B cell (primary cell): ENCODE results near the gene ATP6V0A1. TPM values are rescaled to one million over a fixed set of nuclear protein-coding genes. Genes with fewer than 3 reads are reported as not detected.

Experiments
- ATAC-seq: fragments of 200-7000 bp; cut with Tn5 transposase; one replicate; pipeline ENCODE4 v1.10.0; 2021; ENCODE audit warnings: low read depth, mild to moderate bottlenecking, moderate number of reproducible peaks, moderate library complexity
- CTCF ChIA-PET: fragments of 350-600 bp; sonication (Branson Sonifier 250); formaldehyde crosslinking; loops from one replicate; lab custom pipeline; 2021; ENCODE audit warnings: antibody characterized with exemption, inconsistent platforms; lab: Charles Lee
- POLR2A ChIA-PET: fragments of 350-600 bp; sonication (Branson Sonifier 250); formaldehyde crosslinking; loops from one replicate; lab custom pipeline; 2021; ENCODE audit warnings: antibody characterized with exemption; lab: Charles Lee
- DNase-seq: peaks from one replicate; pipeline ENCODE4 v3.0.0; 2013
- H2AFZ ChIP-seq: 2 replicates; pipeline ENCODE4 v1.6.1; 2012; ENCODE audit warnings: mild to moderate bottlenecking, low read depth, low read length; ENCODE audit not compliant: insufficient read depth, poor library complexity, severe bottlenecking
- H3K27ac ChIP-seq, 2 donors: 1 replicate in 1 of 2; 2 replicates in 1 of 2; pipeline ENCODE4 v1.5.1; 2012 to 2013; ENCODE audit warnings: low read length in 2 of 2, mild to moderate bottlenecking in 2 of 2, moderate library complexity in 1 of 2
- H3K27me3 ChIP-seq, 4 experiments: fragments of 200-600 bp in 1 of 4; sonication (generic) in 1 of 4; replicated peaks in 1 of 4; 1 replicate in 2 of 4; 2 replicates in 2 of 4; pipeline versions ENCODE4 v1.6.1 to v1.7.0; 2013 to 2016; ENCODE audit warnings: low read length in 3 of 4, mild to moderate bottlenecking in 2 of 4, mixed read lengths in 1 of 4, moderate library complexity in 1 of 4; ENCODE audit not compliant: insufficient read depth in 4 of 4, control insufficient read depth in 3 of 4; ENCODE audit errors: control extremely low read depth in 1 of 4
- H3K36me3 ChIP-seq, 2 experiments: replicated peaks in 1 of 2; 1 replicate in 1 of 2; 2 replicates in 1 of 2; pipeline versions ENCODE4 v1.6.1 to v1.7.1; 2013; ENCODE audit warnings: low read length in 1 of 2; ENCODE audit not compliant: insufficient read depth in 2 of 2, control insufficient read depth in 1 of 2; ENCODE audit errors: control extremely low read depth in 1 of 2, extremely low read depth in 1 of 2
- H3K4me1 ChIP-seq, 2 donors: fragments of 200-600 bp in 1 of 2; sonication (generic) in 1 of 2; 1 replicate in 1 of 2; 2 replicates in 1 of 2; pipeline versions ENCODE4 v1.5.1 to v1.6.1; 2013 to 2017; ENCODE audit warnings: low read length in 2 of 2; ENCODE audit not compliant: control insufficient read depth in 2 of 2, insufficient read depth in 2 of 2
- H3K4me2 ChIP-seq: replicated peaks from 2 replicates; pipeline ENCODE3; 2012; ENCODE audit warnings: mild to moderate bottlenecking, low read depth, low read length; ENCODE audit not compliant: poor library complexity, severe bottlenecking
- H3K4me3 ChIP-seq, 5 experiments: fragments of 200-600 bp in 1 of 5; sonication (generic) in 1 of 5; 1 replicate in 3 of 5; 2 replicates in 2 of 5; pipeline versions ENCODE4 v1.5.1 to v1.7.0; 2011 to 2016; ENCODE audit warnings: low read length in 4 of 5, mild to moderate bottlenecking in 4 of 5, low read depth in 2 of 5, control low read depth in 1 of 5, moderate library complexity in 1 of 5; ENCODE audit not compliant: insufficient read depth in 1 of 5; ENCODE audit errors: control extremely low read depth in 1 of 5, extremely low read depth in 1 of 5
- H3K79me2 ChIP-seq: fragments of 200-600 bp; sonication (generic); one replicate; pipeline ENCODE4 v1.6.0; 2016; ENCODE audit warnings: low read length; ENCODE audit not compliant: control insufficient read depth, insufficient read depth
- H3K9ac ChIP-seq: fragments of 200-600 bp; sonication (generic); 2 replicates; pipeline ENCODE4 v1.6.1; 2017; ENCODE audit warnings: mild to moderate bottlenecking, low read length, moderate library complexity
- H3K9me3 ChIP-seq, 3 donors: one replicate each; pipeline versions ENCODE4 v1.6.1 to v1.7.1; 2013; ENCODE audit warnings: low read length in 2 of 3; ENCODE audit not compliant: control insufficient read depth in 2 of 3, insufficient read depth in 1 of 3; ENCODE audit errors: control extremely low read depth in 1 of 3
- H4K20me1 ChIP-seq: 2 replicates; pipeline ENCODE4 v1.6.0; 2012; ENCODE audit warnings: mild to moderate bottlenecking, low read length; ENCODE audit not compliant: insufficient read depth, control insufficient read depth, poor library complexity, severe bottlenecking
- H3K27ac Mint-ChIP-seq: one replicate; pipeline ENCODE4 v1.8.0; 2021; ENCODE audit warnings: mixed read lengths
- H3K27me3 Mint-ChIP-seq: one replicate; pipeline ENCODE4 v1.8.0; 2021; ENCODE audit warnings: mixed read lengths
- H3K4me1 Mint-ChIP-seq: one replicate; pipeline ENCODE4 v1.8.0; 2021; ENCODE audit warnings: mixed read lengths
- H3K4me3 Mint-ChIP-seq: one replicate; pipeline ENCODE4 v1.8.0; 2021; ENCODE audit warnings: mixed read lengths
- H3K9me3 Mint-ChIP-seq: one replicate; pipeline ENCODE4 v1.8.0; 2022; ENCODE audit warnings: mixed read lengths; ENCODE audit not compliant: insufficient read depth
- EZH2 ChIP-seq: IDR thresholded peaks from 2 replicates; pipeline ENCODE4 v1.6.1; 2012; ENCODE audit warnings: borderline replicate concordance, low read depth, mild to moderate bottlenecking, moderate library complexity, low read length; ENCODE audit not compliant: insufficient read depth, poor library complexity, severe bottlenecking
- WGBS: methylation state at CpG from one replicate; pipeline ENCODE4 v1.1.5; 2013; ENCODE audit warnings: missing lambda C conversion rate; ENCODE audit not compliant: insufficient coverage; 5-methylcytosine and 5-hydroxymethylcytosine counted together
- intact Hi-C: fragments of 100-400 bp; cut with micrococcal nuclease; formaldehyde crosslinking; loops from one replicate; pipeline ENCODE4 v1.10.0; 2022
- polyA plus RNA-seq: library from polyadenylated mRNA; depleted of rRNA; stranded (reverse); fragments of >200 nt; gene quantifications from 2 replicates; pipeline ENCODE4 v1.2.3, GENCODE V29; 2012
- total RNA-seq, 2 donors: library from RNA; stranded (reverse); fragments of 120-200 nt in 1 of 2; gene quantifications; 1 replicate in 1 of 2; 2 replicates in 1 of 2; pipeline versions ENCODE4 v1.2.3 to v1.2.4, GENCODE V29; 2013 to 2022
- TF ChIP-seq, protein P1 (sequence below): fragments of 200-600 bp; IDR thresholded peaks from one replicate; pipeline ENCODE4 v1.8.0; 2022; ENCODE audit warnings: antibody characterized with exemption, mild to moderate bottlenecking

The ATP6V0A1 gene
- total and polyA plus RNA-seq, 2 donors (not counting 1 experiment from before 2014, with no cell fraction given) = 59.1 to 90.9 TPM

DNA sequence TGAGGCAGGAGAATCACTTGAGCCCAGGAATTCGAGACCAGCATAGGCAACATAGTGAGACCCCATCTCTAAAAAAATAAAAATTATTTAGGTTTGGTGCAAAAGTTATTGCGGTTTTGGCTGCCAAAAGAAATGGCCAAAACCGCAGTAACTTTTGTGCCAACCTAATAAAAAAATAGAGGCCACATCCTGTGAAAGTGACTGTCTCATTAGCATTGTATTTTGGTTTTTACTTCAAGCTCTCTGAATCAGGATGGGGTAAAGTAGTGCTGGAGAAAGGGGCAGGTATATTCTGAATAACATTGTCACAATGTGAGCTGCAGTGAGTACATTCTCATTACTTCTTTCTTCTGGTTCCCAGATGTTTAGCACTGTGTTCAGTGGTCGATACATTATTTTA is 36.0 kb downstream of the ATP6V0A1 start:
- CTCF ChIA-PET = interaction anchor here (0.7 kb wide), 1 partner anchor 9 kb away, joined by 3 read pairs; no protein-coding TSS in a partner anchor
- H3K4me3 ChIP-seq = no peak overlapping the region
- ATAC-seq = no peak
- Mint-ChIP-seq H3K4me1 (peaks cover 8% of the 10 kb centered on the region), H3K27me3 (no peaks in the 10 kb centered on the region), H3K27ac (no peak overlapping the region), H3K4me3 (no peak overlapping the region), H3K9me3 (no peaks in the 10 kb centered on the region)
- H3K9ac ChIP-seq = no peak overlapping the region
- peaks cover 6 to 61% of the 10 kb centered on the region in 2 experiments for H3K36me3 ChIP-seq
- no peaks in the 10 kb centered on the region for H3K27me3 ChIP-seq
- H3K4me2 ChIP-seq = no peak overlapping the region
- no peak overlapping the region for H3K27ac ChIP-seq
- H4K20me1 ChIP-seq = no peaks in the 10 kb centered on the region
- no peak overlapping the region for H2AFZ ChIP-seq
- POLR2A ChIA-PET = interaction anchor here (0.7 to 1.1 kb wide), 2 partner anchors 75 to 115 kb away, joined by 3 to 5 read pairs; partner anchors contain the start of gene TUBG1
- no peaks in the 10 kb centered on the region for H3K79me2 ChIP-seq
- H3K4me1 ChIP-seq = peaks cover 7 to 9% of the 10 kb centered on the region in 2 donors
- no peaks in the 10 kb centered on the region for H3K9me3 ChIP-seq
- intact Hi-C loops = no loop called here
- TF ChIP-seq EZH2 = no peak
- TF ChIP-seq, protein P1, sequence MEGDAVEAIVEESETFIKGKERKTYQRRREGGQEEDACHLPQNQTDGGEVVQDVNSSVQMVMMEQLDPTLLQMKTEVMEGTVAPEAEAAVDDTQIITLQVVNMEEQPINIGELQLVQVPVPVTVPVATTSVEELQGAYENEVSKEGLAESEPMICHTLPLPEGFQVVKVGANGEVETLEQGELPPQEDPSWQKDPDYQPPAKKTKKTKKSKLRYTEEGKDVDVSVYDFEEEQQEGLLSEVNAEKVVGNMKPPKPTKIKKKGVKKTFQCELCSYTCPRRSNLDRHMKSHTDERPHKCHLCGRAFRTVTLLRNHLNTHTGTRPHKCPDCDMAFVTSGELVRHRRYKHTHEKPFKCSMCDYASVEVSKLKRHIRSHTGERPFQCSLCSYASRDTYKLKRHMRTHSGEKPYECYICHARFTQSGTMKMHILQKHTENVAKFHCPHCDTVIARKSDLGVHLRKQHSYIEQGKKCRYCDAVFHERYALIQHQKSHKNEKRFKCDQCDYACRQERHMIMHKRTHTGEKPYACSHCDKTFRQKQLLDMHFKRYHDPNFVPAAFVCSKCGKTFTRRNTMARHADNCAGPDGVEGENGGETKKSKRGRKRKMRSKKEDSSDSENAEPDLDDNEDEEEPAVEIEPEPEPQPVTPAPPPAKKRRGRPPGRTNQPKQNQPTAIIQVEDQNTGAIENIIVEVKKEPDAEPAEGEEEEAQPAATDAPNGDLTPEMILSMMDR = no peak
- DNase-seq = no peak
- no CpG with 5 or more reads among the region's 4 CpGs for WGBS

DNA sequence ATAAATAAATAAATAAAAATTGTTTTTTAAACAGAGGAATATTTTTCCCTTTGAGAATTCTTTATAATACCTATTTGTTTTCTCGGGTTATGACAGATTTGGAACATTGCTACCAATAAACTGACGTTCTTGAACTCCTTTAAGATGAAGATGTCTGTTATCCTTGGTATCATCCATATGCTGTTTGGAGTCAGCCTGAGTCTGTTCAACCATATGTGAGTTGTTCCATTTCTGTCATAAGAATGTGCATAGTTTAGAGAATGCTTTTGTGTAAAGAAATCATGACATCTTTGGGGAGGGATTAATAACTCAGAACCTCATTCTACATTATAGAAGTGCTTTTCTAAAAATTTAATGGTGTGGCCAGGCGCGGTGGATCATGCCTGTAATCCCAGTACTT is 40.1 kb downstream of the ATP6V0A1 start:
- H3K27ac ChIP-seq = no peak overlapping the region
- WGBS = 67% methylated on average over 1 of the region's 4 CpGs
- no peak for ATAC-seq
- H3K9me3 ChIP-seq = no peaks in the 10 kb centered on the region
- peaks cover 7 to 9% of the 10 kb centered on the region in 2 donors for H3K4me1 ChIP-seq
- Mint-ChIP-seq H3K4me1 (peaks cover 8% of the 10 kb centered on the region), H3K27me3 (no peaks in the 10 kb centered on the region), H3K4me3 (no peak overlapping the region), H3K27ac (no peak overlapping the region), H3K9me3 (no peaks in the 10 kb centered on the region)
- H3K4me2 ChIP-seq = no peak overlapping the region
- H3K79me2 ChIP-seq = no peaks in the 10 kb centered on the region
- H2AFZ ChIP-seq = no peak overlapping the region
- peaks cover 15 to 69% of the 10 kb centered on the region in 2 experiments for H3K36me3 ChIP-seq
- no peak overlapping the region for H3K4me3 ChIP-seq
- no peak overlapping the region for H3K9ac ChIP-seq
- TF ChIP-seq, protein P1 = no peak
- TF ChIP-seq EZH2 = no peak
- POLR2A ChIA-PET = no interaction called here
- CTCF ChIA-PET = no interaction called here
- no peaks in the 10 kb centered on the region for H3K27me3 ChIP-seq
- intact Hi-C loops = no loop called here
- DNase-seq = no peak
- no peaks in the 10 kb centered on the region for H4K20me1 ChIP-seq
